Muscle of leg (tissue), 11 donors: ENCODE measurements around the gene QTRT2. TPM values are rescaled to one million over a fixed set of nuclear protein-coding genes. Genes with fewer than 3 reads are reported as not detected.
A peak's percentile ranks its signal among the peaks of the same experiment; 100 is the strongest.

Experiments
- DNase-seq: peaks from one replicate; pipeline ENCODE4 v3.0.0; 2013
- H3K27ac ChIP-seq: one replicate; pipeline ENCODE4 v1.5.1; 2013; ENCODE audit warnings: mild to moderate bottlenecking, low read length, control low read depth
- H3K27me3 ChIP-seq: one replicate; pipeline ENCODE4 v1.6.1; 2013; ENCODE audit warnings: low read length; ENCODE audit not compliant: control insufficient read depth, insufficient read depth
- H3K36me3 ChIP-seq: one replicate; pipeline ENCODE4 v1.6.1; 2013; ENCODE audit warnings: low read length; ENCODE audit not compliant: control insufficient read depth, insufficient read depth
- H3K4me1 ChIP-seq: one replicate; pipeline ENCODE4 v1.6.1; 2013; ENCODE audit warnings: low read length; ENCODE audit not compliant: control insufficient read depth, insufficient read depth
- H3K4me3 ChIP-seq: one replicate; pipeline ENCODE4 v1.5.1; 2013; ENCODE audit warnings: low read length, control low read depth
- H3K9me3 ChIP-seq: replicated peaks from 2 replicates; pipeline ENCODE4 v1.6.1; 2013; ENCODE audit warnings: low read depth, low read length; ENCODE audit not compliant: control insufficient read depth
- WGBS: methylation state at CpG from one replicate; pipeline ENCODE4 v1.1.5; 2013; ENCODE audit warnings: missing lambda C conversion rate; ENCODE audit not compliant: insufficient coverage; 5-methylcytosine and 5-hydroxymethylcytosine counted together
- polyA plus RNA-seq, 8 donors: library from polyadenylated mRNA; unstranded; fragments of 120-200 nt; gene quantifications; one replicate each; pipeline versions ENCODE4 v1.2.1 to v1.2.3, GENCODE V29; 2013; ENCODE audit warnings: inconsistent platforms in 1 of 8, low replicate concordance in 1 of 8; ENCODE audit not compliant: insufficient read length in 8 of 8, insufficient read depth in 1 of 8
- total RNA-seq: library from RNA; stranded (reverse); fragments of 120-200 nt; gene quantifications from one replicate; pipeline ENCODE4 v1.2.4, GENCODE V29; 2013

The QTRT2 gene
- total and polyA plus RNA-seq, 9 donors, result 9.3 to 16.6 (median 11.2) TPM

- peak; percentile 56 for DNase-seq
- 100% methylated on average over 1 of the region's 2 CpGs for WGBS
- no peak overlapping the region for H3K27ac ChIP-seq
Measured at GRCh38 chr3:114093596-114093995, 37.1 kb downstream of the QTRT2 start.

GRCh38 chr3:114095796-114096195 is 39.3 kb downstream of the QTRT2 start:
- Histone ChIP-seq H3K27me3 (no peaks in the 10 kb centered on the region), H3K4me3 (no peak overlapping the region), H3K4me1 (no peaks in the 10 kb centered on the region), H3K36me3 (no peaks in the 10 kb centered on the region), H3K27ac (no peak overlapping the region), H3K9me3 (no peaks in the 10 kb centered on the region)
- no CpG with 5 or more reads among the region's 3 CpGs for WGBS
- DNase-seq, result no peak

More at GRCh38 chr3:114093596-114093995, 37.1 kb downstream of the QTRT2 start:
- Histone ChIP-seq H3K36me3 (no peaks in the 10 kb centered on the region), H3K27me3 (no peaks in the 10 kb centered on the region), H3K4me1 (no peaks in the 10 kb centered on the region), H3K9me3 (no peaks in the 10 kb centered on the region), H3K4me3 (no peak overlapping the region)

GRCh38 chr3:114101101-114101500 is 44.6 kb downstream of the QTRT2 start:
- Histone ChIP-seq H3K4me1 (no peaks in the 10 kb centered on the region), H3K36me3 (no peaks in the 10 kb centered on the region), H3K9me3 (no peaks in the 10 kb centered on the region), H3K27me3 (no peaks in the 10 kb centered on the region), H3K27ac (no peak overlapping the region), H3K4me3 (no peak overlapping the region)
- WGBS, result no CpG with 5 or more reads among the region's 1 CpG
- no peak for DNase-seq

GRCh38 chr3:114103181-114103580 is 46.6 kb downstream of the QTRT2 start:
- no peak overlapping the region for H3K4me3 ChIP-seq
- no peaks in the 10 kb centered on the region for H3K9me3 ChIP-seq
- no peaks in the 10 kb centered on the region for H3K27me3 ChIP-seq
- no peaks in the 10 kb centered on the region for H3K4me1 ChIP-seq
- no peak for DNase-seq
- H3K36me3 ChIP-seq, result no peaks in the 10 kb centered on the region
- WGBS, result 94% methylated on average over 27 of the region's 27 CpGs
- H3K27ac ChIP-seq, result no peak overlapping the region

GRCh38 chr3:114103858-114104257 is 47.3 kb downstream of the QTRT2 start:
- Histone ChIP-seq H3K27me3 (no peaks in the 10 kb centered on the region), H3K9me3 (no peaks in the 10 kb centered on the region)
- WGBS, result 79% methylated on average over 2 of the region's 4 CpGs

GRCh38 chr3:114104414-114104813 is 47.9 kb downstream of the QTRT2 start:
- no CpG with 5 or more reads among the region's 3 CpGs for WGBS
- DNase-seq, result no peak
- no peak overlapping the region for H3K27ac ChIP-seq
- no peaks in the 10 kb centered on the region for H3K27me3 ChIP-seq
- H3K36me3 ChIP-seq, result no peaks in the 10 kb centered on the region
- no peak overlapping the region for H3K4me3 ChIP-seq
- H3K4me1 ChIP-seq, result no peaks in the 10 kb centered on the region
- H3K9me3 ChIP-seq, result no peaks in the 10 kb centered on the region

More at GRCh38 chr3:114103858-114104257, 47.3 kb downstream of the QTRT2 start:
- no peaks in the 10 kb centered on the region for H3K4me1 ChIP-seq
- no peak overlapping the region for H3K27ac ChIP-seq
- DNase-seq, result no peak
- no peaks in the 10 kb centered on the region for H3K36me3 ChIP-seq
- H3K4me3 ChIP-seq, result no peak overlapping the region

- H3K27me3 ChIP-seq, result no peaks in the 10 kb centered on the region
- no peaks in the 10 kb centered on the region for H3K4me1 ChIP-seq
- no peak overlapping the region for H3K27ac ChIP-seq
- 100% methylated on average over 1 of the region's 8 CpGs for WGBS
- H3K36me3 ChIP-seq, result no peaks in the 10 kb centered on the region
- no peak overlapping the region for H3K4me3 ChIP-seq
- H3K9me3 ChIP-seq, result no peaks in the 10 kb centered on the region
- DNase-seq, result no peak
Measured at GRCh38 chr3:114108137-114108536, 51.6 kb downstream of the QTRT2 start.

- Histone ChIP-seq H3K4me1 (no peaks in the 10 kb centered on the region), H3K27ac (no peak overlapping the region), H3K27me3 (no peaks in the 10 kb centered on the region), H3K36me3 (no peaks in the 10 kb centered on the region), H3K9me3 (no peaks in the 10 kb centered on the region), H3K4me3 (no peak overlapping the region)
- WGBS, result 60% methylated on average over 1 of the region's 5 CpGs
- no peak for DNase-seq
Measured at GRCh38 chr3:114110439-114110838, 53.9 kb downstream of the QTRT2 start.

- no peaks in the 10 kb centered on the region for H3K4me1 ChIP-seq
- H3K27ac ChIP-seq, result no peak overlapping the region
- no peak overlapping the region for H3K4me3 ChIP-seq
- WGBS, result no CpG with 5 or more reads among the region's 3 CpGs
- H3K36me3 ChIP-seq, result no peaks in the 10 kb centered on the region
- DNase-seq, result no peak
- no peaks in the 10 kb centered on the region for H3K27me3 ChIP-seq
- H3K9me3 ChIP-seq, result no peaks in the 10 kb centered on the region
Measured at GRCh38 chr3:114111060-114111770, 54.7 kb downstream of the QTRT2 start.

GRCh38 chr3:114112696-114113095 is 56.2 kb downstream of the QTRT2 start:
- Histone ChIP-seq H3K27me3 (no peaks in the 10 kb centered on the region), H3K27ac (no peak overlapping the region), H3K9me3 (no peaks in the 10 kb centered on the region), H3K36me3 (no peaks in the 10 kb centered on the region), H3K4me1 (no peaks in the 10 kb centered on the region), H3K4me3 (no peak overlapping the region)
- DNase-seq, result no peak
- WGBS, result 83% methylated on average over 2 of the region's 6 CpGs

- 83% methylated on average over 3 of the region's 3 CpGs for WGBS
- Histone ChIP-seq H3K4me1 (no peaks in the 10 kb centered on the region), H3K4me3 (no peak overlapping the region), H3K27me3 (no peaks in the 10 kb centered on the region), H3K9me3 (no peaks in the 10 kb centered on the region), H3K27ac (no peak overlapping the region), H3K36me3 (no peaks in the 10 kb centered on the region)
- no peak for DNase-seq
Measured at GRCh38 chr3:114114719-114115118, 58.2 kb downstream of the QTRT2 start.
